Stomach (tissue), 4 donors: ENCODE measurements around the gene THADA.

Experiments used
- EP300 ChIP-seq: sonication (generic); formaldehyde crosslinking; IDR thresholded peaks from one replicate; pipeline ENCODE4 v1.6.1; 2017; ENCODE audit warnings: antibody characterized with exemption
- POLR2A ChIP-seq, 4 donors: fragments of 450-650 bp; IDR thresholded peaks; one replicate each; pipeline ENCODE4 v1.6.1; 2016; ENCODE audit warnings: antibody characterized with exemption in 4 of 4, control low read depth in 2 of 4, mild to moderate bottlenecking in 1 of 4, moderate library complexity in 1 of 4
- TF ChIP-seq, protein P1 (sequence below), 7 experiments: fragments of 450-650 bp in 4 of 7; fragments of 200-600 bp in 3 of 7; sonication (generic) in 3 of 7; IDR thresholded peaks; one replicate each; pipeline ENCODE4 v1.5.1; 2016 to 2019; ENCODE audit warnings: antibody characterized with exemption in 7 of 7, control low read depth in 2 of 7, mild to moderate bottlenecking in 1 of 7

DNA sequence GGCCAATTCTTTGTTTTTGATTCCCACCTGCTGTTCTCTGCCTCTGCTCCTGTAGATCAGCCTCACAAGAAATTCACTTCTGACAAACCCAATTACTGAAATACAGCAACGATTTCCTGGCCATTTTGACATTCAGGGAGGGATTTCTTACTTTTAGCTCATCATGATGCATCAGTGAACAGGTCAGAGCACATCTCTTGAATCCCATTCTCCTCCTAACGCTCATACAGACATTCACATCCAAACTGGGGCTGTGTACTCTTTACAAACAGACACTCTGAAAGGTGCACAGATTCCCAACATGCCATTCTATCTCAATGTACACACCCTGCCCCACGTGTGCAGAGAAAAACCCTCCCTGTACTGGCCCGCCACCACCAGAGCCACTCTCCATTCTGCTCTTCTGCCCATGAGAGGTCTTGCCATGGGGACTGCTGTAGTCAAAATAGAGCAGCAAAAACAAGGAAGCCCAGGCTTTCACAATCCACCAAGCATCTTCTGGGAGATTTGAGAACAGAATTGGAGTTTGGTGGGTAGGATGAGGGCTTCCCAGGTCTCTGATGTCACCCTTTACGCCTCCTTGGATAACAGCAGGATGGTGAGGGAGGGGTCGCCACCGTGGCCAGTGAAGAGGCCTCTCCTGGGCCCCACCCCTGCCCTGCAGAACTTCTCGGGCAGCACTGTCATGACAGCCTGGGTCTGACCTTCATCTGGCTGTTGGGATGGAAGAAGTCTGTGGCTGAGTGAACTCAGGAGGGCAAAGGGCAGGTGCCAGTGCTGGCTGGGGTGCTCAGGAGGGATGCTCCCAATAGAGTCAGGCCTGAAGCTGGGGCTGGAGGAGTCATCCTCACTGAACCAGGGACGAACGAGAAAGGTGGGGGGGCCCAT is 327.5 kb downstream of the THADA start:
- TF ChIP-seq, protein P1, sequence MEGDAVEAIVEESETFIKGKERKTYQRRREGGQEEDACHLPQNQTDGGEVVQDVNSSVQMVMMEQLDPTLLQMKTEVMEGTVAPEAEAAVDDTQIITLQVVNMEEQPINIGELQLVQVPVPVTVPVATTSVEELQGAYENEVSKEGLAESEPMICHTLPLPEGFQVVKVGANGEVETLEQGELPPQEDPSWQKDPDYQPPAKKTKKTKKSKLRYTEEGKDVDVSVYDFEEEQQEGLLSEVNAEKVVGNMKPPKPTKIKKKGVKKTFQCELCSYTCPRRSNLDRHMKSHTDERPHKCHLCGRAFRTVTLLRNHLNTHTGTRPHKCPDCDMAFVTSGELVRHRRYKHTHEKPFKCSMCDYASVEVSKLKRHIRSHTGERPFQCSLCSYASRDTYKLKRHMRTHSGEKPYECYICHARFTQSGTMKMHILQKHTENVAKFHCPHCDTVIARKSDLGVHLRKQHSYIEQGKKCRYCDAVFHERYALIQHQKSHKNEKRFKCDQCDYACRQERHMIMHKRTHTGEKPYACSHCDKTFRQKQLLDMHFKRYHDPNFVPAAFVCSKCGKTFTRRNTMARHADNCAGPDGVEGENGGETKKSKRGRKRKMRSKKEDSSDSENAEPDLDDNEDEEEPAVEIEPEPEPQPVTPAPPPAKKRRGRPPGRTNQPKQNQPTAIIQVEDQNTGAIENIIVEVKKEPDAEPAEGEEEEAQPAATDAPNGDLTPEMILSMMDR (IDR thresholded peaks at IDR 0.05) = no peak
- TF ChIP-seq EP300 = no peak
- TF ChIP-seq POLR2A (IDR thresholded peaks at IDR 0.05) = no peak
